22Rv1 (cell line): Measurements from ENCODE around the gene ZNF738.

Source experiments
- H3K27ac ChIP-seq: fragments of 450-650 bp; 2 replicates; pipeline ENCODE4 v1.5.1; 2017
- ZFX ChIP-seq: fragments of 450-650 bp; IDR thresholded peaks from 2 replicates; pipeline ENCODE4 v1.6.1; 2017; ENCODE audit warnings: antibody characterized with exemption, borderline replicate concordance
- TF ChIP-seq, protein P1 (sequence below): fragments of 450-650 bp; IDR thresholded peaks from 2 replicates; pipeline ENCODE4 v1.5.1; 2017; ENCODE audit warnings: mild to moderate bottlenecking

ZNF738 gene

DNA sequence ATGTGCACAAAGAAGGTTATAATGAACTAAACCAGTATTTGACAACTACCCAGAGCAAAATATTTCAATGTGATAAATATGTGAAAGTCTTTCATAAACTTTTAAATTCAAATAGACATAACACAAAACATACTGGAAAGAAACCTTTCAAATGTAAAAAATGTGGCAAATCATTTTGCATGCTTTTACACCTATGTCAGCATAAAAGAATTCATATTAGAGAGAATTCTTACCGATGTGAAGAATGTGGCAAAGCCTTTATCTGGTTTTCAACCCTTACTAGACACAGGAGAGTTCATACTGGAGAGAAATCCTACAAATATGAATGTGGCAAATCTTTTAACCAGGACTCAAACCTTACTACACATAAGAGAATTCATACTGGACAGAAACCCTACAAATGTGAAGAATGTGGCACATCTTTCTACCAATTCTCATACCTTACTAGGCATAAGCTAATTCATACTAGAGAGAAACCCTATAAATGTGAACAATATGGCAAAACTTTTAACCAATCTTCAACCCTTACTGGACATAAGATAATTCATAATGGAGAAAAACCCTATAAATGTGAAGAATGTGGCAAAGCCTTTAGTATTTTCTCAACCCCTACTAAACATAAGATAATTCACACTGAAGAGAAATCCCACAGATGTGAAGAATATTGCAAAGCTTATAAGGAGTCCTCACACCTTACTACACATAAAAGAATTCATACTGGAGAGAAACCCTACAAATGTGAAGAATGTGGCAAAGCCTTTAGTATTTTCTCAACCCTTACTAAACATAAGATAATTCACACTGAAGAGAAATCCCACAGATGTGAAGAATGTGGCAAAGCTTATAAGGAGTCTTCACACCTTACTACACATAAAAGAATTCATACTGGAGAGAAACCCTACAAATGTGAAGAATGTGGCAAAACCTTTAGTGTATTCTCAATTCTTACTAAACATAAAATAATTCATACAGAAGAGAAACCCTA, 64.5 kb downstream of the ZNF738 start:
- no peak for TF ChIP-seq ZFX
- TF ChIP-seq, protein P1, sequence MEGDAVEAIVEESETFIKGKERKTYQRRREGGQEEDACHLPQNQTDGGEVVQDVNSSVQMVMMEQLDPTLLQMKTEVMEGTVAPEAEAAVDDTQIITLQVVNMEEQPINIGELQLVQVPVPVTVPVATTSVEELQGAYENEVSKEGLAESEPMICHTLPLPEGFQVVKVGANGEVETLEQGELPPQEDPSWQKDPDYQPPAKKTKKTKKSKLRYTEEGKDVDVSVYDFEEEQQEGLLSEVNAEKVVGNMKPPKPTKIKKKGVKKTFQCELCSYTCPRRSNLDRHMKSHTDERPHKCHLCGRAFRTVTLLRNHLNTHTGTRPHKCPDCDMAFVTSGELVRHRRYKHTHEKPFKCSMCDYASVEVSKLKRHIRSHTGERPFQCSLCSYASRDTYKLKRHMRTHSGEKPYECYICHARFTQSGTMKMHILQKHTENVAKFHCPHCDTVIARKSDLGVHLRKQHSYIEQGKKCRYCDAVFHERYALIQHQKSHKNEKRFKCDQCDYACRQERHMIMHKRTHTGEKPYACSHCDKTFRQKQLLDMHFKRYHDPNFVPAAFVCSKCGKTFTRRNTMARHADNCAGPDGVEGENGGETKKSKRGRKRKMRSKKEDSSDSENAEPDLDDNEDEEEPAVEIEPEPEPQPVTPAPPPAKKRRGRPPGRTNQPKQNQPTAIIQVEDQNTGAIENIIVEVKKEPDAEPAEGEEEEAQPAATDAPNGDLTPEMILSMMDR: no peak
- H3K27ac ChIP-seq: no peak overlapping the region
